H9 (cell line): ENCODE data around the gene KIF21B. TPM values are rescaled to one million over a fixed set of nuclear protein-coding genes. Genes with fewer than 3 reads are reported as not detected.

ENCODE experiments used
- DNase-seq: peaks from one replicate; pipeline ENCODE4 v3.0.0-alpha.2; 2017
- H2AFZ ChIP-seq: one replicate; pipeline ENCODE4 v1.6.1; 2013; ENCODE audit warnings: mild to moderate bottlenecking, low read length, control low read depth, moderate library complexity
- H2AK5ac ChIP-seq: 2 replicates; pipeline ENCODE4 v1.6.1; 2013; ENCODE audit warnings: low read length, control low read depth, mixed read lengths; ENCODE audit not compliant: insufficient read length
- H2BK120ac ChIP-seq: one replicate; pipeline ENCODE4 v1.6.1; 2013; ENCODE audit warnings: low read depth, mild to moderate bottlenecking, low read length, control low read depth, inconsistent platforms; ENCODE audit not compliant: poor library complexity, severe bottlenecking
- H2BK12ac ChIP-seq: 2 replicates; pipeline ENCODE4 v1.6.1; 2013; ENCODE audit warnings: low read length, control low read depth, mixed read lengths, low read depth; ENCODE audit not compliant: insufficient read length
- H2BK15ac ChIP-seq: 2 replicates; pipeline ENCODE4 v1.6.1; 2013; ENCODE audit warnings: low read depth, low read length, control low read depth
- H2BK20ac ChIP-seq: one replicate; pipeline ENCODE4 v1.6.1; 2013; ENCODE audit warnings: low read depth, mild to moderate bottlenecking, low read length, control low read depth, inconsistent platforms; ENCODE audit not compliant: poor library complexity, severe bottlenecking
- H2BK5ac ChIP-seq: 2 replicates; pipeline ENCODE4 v1.6.1; 2013; ENCODE audit warnings: low read length, control low read depth, mixed read lengths; ENCODE audit not compliant: insufficient read length
- H3K14ac ChIP-seq: 2 replicates; pipeline ENCODE4 v1.6.1; 2013; ENCODE audit warnings: low read length, control low read depth; ENCODE audit not compliant: insufficient read depth
- H3K18ac ChIP-seq: 2 replicates; pipeline ENCODE4 v1.6.1; 2013; ENCODE audit warnings: low read depth, mild to moderate bottlenecking, mixed read lengths, low read length, control low read depth; ENCODE audit not compliant: insufficient read length
- H3K23ac ChIP-seq: 2 replicates; pipeline ENCODE4 v1.6.1; 2013; ENCODE audit warnings: low read length, control low read depth, mixed read lengths, low read depth; ENCODE audit not compliant: insufficient read length
- H3K23me2 ChIP-seq: 2 replicates; pipeline ENCODE4 v1.6.1; 2013; ENCODE audit warnings: low read depth, mild to moderate bottlenecking, mixed read lengths, low read length, control low read depth; ENCODE audit not compliant: insufficient read length, poor library complexity, severe bottlenecking
- H3K27ac ChIP-seq: 2 replicates; pipeline ENCODE4 v1.5.1; 2013; ENCODE audit warnings: low read length, control low read depth, mixed read lengths, low read depth; ENCODE audit not compliant: insufficient read length
- H3K27me3 ChIP-seq: 2 replicates; pipeline ENCODE4 v1.6.1; 2013; ENCODE audit warnings: low read length, control low read depth, inconsistent platforms; ENCODE audit not compliant: insufficient read depth
- H3K4ac ChIP-seq: 2 replicates; pipeline ENCODE4 v1.6.1; 2013; ENCODE audit warnings: low read depth, mild to moderate bottlenecking, control low read depth, inconsistent platforms, low read length, moderate library complexity
- H3K4me1 ChIP-seq: 2 replicates; pipeline ENCODE4 v1.6.1; 2013; ENCODE audit warnings: low read length, control low read depth, inconsistent platforms; ENCODE audit not compliant: insufficient read depth
- H3K4me2 ChIP-seq: 2 replicates; pipeline ENCODE4 v1.6.1; 2013; ENCODE audit warnings: low read length, control low read depth, mixed read lengths; ENCODE audit not compliant: insufficient read length, insufficient read depth
- H3K56ac ChIP-seq: 2 replicates; pipeline ENCODE4 v1.6.1; 2013; ENCODE audit warnings: low read depth, mild to moderate bottlenecking, mixed read lengths, low read length, control low read depth; ENCODE audit not compliant: insufficient read length
- H3K79me1 ChIP-seq: 2 replicates; pipeline ENCODE4 v1.6.1; 2013; ENCODE audit warnings: low read depth, mild to moderate bottlenecking, moderate library complexity, low read length, control low read depth, inconsistent platforms; ENCODE audit not compliant: insufficient read depth, poor library complexity, severe bottlenecking
- H3K79me2 ChIP-seq: 2 replicates; pipeline ENCODE4 v1.6.1; 2013; ENCODE audit warnings: low read length, control low read depth, inconsistent platforms; ENCODE audit not compliant: insufficient read depth
- H3K9ac ChIP-seq: 2 replicates; pipeline ENCODE4 v1.6.1; 2013; ENCODE audit warnings: low read length, control low read depth, mixed read lengths; ENCODE audit not compliant: insufficient read length; ENCODE audit errors: extremely low read depth
- H3K9me3 ChIP-seq: one replicate; pipeline ENCODE4 v1.6.1; 2013; ENCODE audit warnings: low read depth, low read length, inconsistent platforms; ENCODE audit not compliant: control insufficient read depth
- H3T11ph ChIP-seq: one replicate; pipeline ENCODE4 v1.6.1; 2013; ENCODE audit warnings: mild to moderate bottlenecking, low read length, control low read depth, inconsistent platforms
- H4K20me1 ChIP-seq: one replicate; pipeline ENCODE4 v1.6.1; 2013; ENCODE audit not compliant: control insufficient read depth, insufficient read length, insufficient read depth
- H4K5ac ChIP-seq: 2 replicates; pipeline ENCODE4 v1.6.1; 2013; ENCODE audit warnings: low read depth, mild to moderate bottlenecking, mixed read lengths, low read length, control low read depth; ENCODE audit not compliant: insufficient read length
- H4K8ac ChIP-seq: replicated peaks from 2 replicates; pipeline ENCODE4 v1.6.1; 2013; ENCODE audit warnings: low read length, control low read depth, mixed read lengths, low read depth; ENCODE audit not compliant: insufficient read length
- H4K91ac ChIP-seq: 2 replicates; pipeline ENCODE4 v1.6.1; 2013; ENCODE audit warnings: low read depth, mild to moderate bottlenecking, moderate library complexity, mixed read lengths, low read length, control low read depth; ENCODE audit not compliant: insufficient read length
- H3K27ac Mint-ChIP-seq, 3 experiments: 2 replicates in 2 of 3; 3 replicates in 1 of 3; pipeline ENCODE4 v1.8.0; 2020 to 2021; ENCODE audit warnings: mixed read lengths in 3 of 3, mild to moderate bottlenecking in 1 of 3, moderate library complexity in 1 of 3
- H3K27me3 Mint-ChIP-seq: 2 replicates; pipeline ENCODE4 v1.8.0; 2021; ENCODE audit warnings: low read depth, mild to moderate bottlenecking, moderate library complexity, mixed read lengths
- H3K36me3 Mint-ChIP-seq, 3 experiments: 2 replicates in 2 of 3; 3 replicates in 1 of 3; pipeline ENCODE4 v1.8.0; 2020 to 2021; ENCODE audit warnings: low read depth in 3 of 3, mixed read lengths in 3 of 3; ENCODE audit not compliant: insufficient read depth in 1 of 3
- H3K4me1 Mint-ChIP-seq, 2 experiments: 2 replicates each; pipeline ENCODE4 v1.8.0; 2020; ENCODE audit warnings: mixed read lengths in 2 of 2
- H3K4me3 Mint-ChIP-seq, 2 experiments: 2 replicates in 1 of 2; 3 replicates in 1 of 2; pipeline ENCODE4 v1.8.0; 2020 to 2021; ENCODE audit warnings: mild to moderate bottlenecking in 2 of 2, mixed read lengths in 2 of 2, moderate library complexity in 1 of 2
- H3K9me3 Mint-ChIP-seq, 2 experiments: 2 replicates in 1 of 2; 3 replicates in 1 of 2; pipeline ENCODE4 v1.8.0; 2020; ENCODE audit warnings: mild to moderate bottlenecking in 2 of 2, mixed read lengths in 2 of 2, moderate library complexity in 1 of 2
- CTCF ChIP-seq: fragments of 200-600 bp; sonication (generic); conservative IDR thresholded peaks from 3 replicates; pipeline ENCODE4 v1.8.0; 2021; ENCODE audit warnings: antibody characterized with exemption, mild to moderate bottlenecking
- WGBS: extraction: QIAGEN DNeasy Blood & Tissue Kit; methylation state at CpG from one replicate; pipeline ENCODE4 v1.1.7; 2013; ENCODE audit warnings: missing lambda C conversion rate, low lambda C conversion rate, mixed read lengths; ENCODE audit not compliant: insufficient read length; ENCODE audit errors: extremely low coverage; 5-methylcytosine and 5-hydroxymethylcytosine counted together
- total RNA-seq: library from RNA; stranded (reverse); gene quantifications from 2 replicates; pipeline ENCODE4 v1.2.1, GENCODE V29; 2021

Gene KIF21B
- total RNA-seq, 1 experiment from 2014 or later, result 7.5 TPM

- Mint-ChIP-seq H3K9me3 (no peaks in the 10 kb centered on the region), H3K27me3 (peaks cover 8% of the 10 kb centered on the region), H3K36me3 (no peaks in the 10 kb centered on the region), H3K27ac (no peak overlapping the region), H3K4me3 (no peak overlapping the region), H3K4me1 (peaks cover 5 to 18% of the 10 kb centered on the region in 2 experiments)
- Histone ChIP-seq H3K4ac (no peak overlapping the region), H3K9ac (no peak overlapping the region), H2AK5ac (no peak overlapping the region), H3K4me1 (no peaks in the 10 kb centered on the region), H4K91ac (no peak overlapping the region), H4K8ac (no peak overlapping the region), H3K27ac (no peak overlapping the region), H3K23me2 (no peaks in the 10 kb centered on the region), H4K5ac (no peak overlapping the region), H3K27me3 (no peaks in the 10 kb centered on the region), H2BK12ac (no peak overlapping the region), H2BK5ac (no peak overlapping the region), H3K9me3 (no peaks in the 10 kb centered on the region), H2BK120ac (no peak overlapping the region), H3K56ac (no peak overlapping the region), H3K23ac (no peak overlapping the region), H3T11ph (no peak overlapping the region), H2BK15ac (no peak overlapping the region), H3K79me2 (no peaks in the 10 kb centered on the region), H3K4me2 (no peak overlapping the region), H2AFZ (no peak overlapping the region), H4K20me1 (no peaks in the 10 kb centered on the region), H3K18ac (no peak overlapping the region), H2BK20ac (no peak overlapping the region), H3K79me1 (no peaks in the 10 kb centered on the region), H3K14ac (no peak overlapping the region)
- no peak for DNase-seq
- no peak for TF ChIP-seq CTCF
- no CpG with 5 or more reads among the region's 5 CpGs for WGBS
Measured at GRCh38 chr1:201049248-201049831, 25.8 kb upstream of the KIF21B start.
